ENCODE results near the gene NMNAT2. TPM values are rescaled to one million over a fixed set of nuclear protein-coding genes. Genes with fewer than 3 reads are reported as not detected.

The NMNAT2 gene
- total RNA-seq, 2 donors from 2014 or later, result 1.7 to 5.1 TPM

- no peaks in the 10 kb centered on the region for H3K9me3 ChIP-seq (ENCODE audit: control insufficient read depth, low read length)
- Mint-ChIP-seq H3K9me3 (no peaks in the 10 kb centered on the region), H3K4me1 (peaks cover 2% of the 10 kb centered on the region), H3K4me3 (no peak overlapping the region), H3K36me3 (ENCODE audit: low read depth) (no peaks in the 10 kb centered on the region), H3K27ac (no peak overlapping the region), H3K27me3 (ENCODE audit: insufficient read depth) (no peaks in the 10 kb centered on the region)
- H3K27me3 ChIP-seq (ENCODE audit: control insufficient read depth, insufficient read depth, low read length, poor library complexity, severe bottlenecking), result no peaks in the 10 kb centered on the region
- H3K4me1 ChIP-seq (ENCODE audit: control insufficient read depth, insufficient read depth, low read length), result no peaks in the 10 kb centered on the region
- WGBS, 2 experiments (ENCODE audit: insufficient coverage in 1 of 2, insufficient read length in 1 of 2), result 57% methylated on average over 1 of the region's 1 CpG; no CpG with 5 or more reads in 1 of the 2 experiments
- no peak overlapping the region for H3K4me3 ChIP-seq (ENCODE audit: low read length)
- TF ChIP-seq CTCF (conservative IDR thresholded peaks at IDR 0.05), result no peak
- no peak overlapping the region for H3K27ac ChIP-seq (ENCODE audit: low read depth, low read length)
- H3K36me3 ChIP-seq (ENCODE audit: control insufficient read depth, insufficient read depth, low read length), result no peaks in the 10 kb centered on the region
- no peak overlapping the region for H3K9ac ChIP-seq (ENCODE audit: extremely low read depth, low read length, poor library complexity, severe bottlenecking)
- no peak for DNase-seq
Observed at GRCh38 chr1:183443466-183443865, 25.3 kb upstream of the NMNAT2 start.

DNA sequence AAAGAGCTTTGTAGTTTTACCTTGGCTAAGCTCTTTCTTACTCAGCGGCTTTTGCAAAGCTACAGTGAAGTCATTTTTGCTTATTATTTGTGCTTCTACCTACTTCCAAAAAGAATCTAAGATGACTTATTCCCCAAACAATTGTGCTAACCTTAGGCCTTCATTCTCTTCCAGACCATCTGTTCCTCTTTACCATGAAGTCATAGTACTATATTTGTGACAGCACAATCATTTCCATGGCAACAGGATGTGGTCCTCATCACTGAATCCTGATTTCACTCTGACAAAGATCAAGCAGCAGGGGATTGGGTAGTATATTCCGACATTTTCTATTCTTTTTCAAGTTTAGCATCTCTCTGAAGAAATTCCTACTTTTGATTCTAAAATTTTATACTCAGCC lies 24.8 kb upstream of the NMNAT2 start:
- no peaks in the 10 kb centered on the region for H3K36me3 ChIP-seq (ENCODE audit: control insufficient read depth, insufficient read depth, low read length)
- peaks cover 2% of the 10 kb centered on the region for H3K4me1 Mint-ChIP-seq
- no peaks in the 10 kb centered on the region for H3K9me3 Mint-ChIP-seq
- no peak overlapping the region for H3K9ac ChIP-seq (ENCODE audit: extremely low read depth, low read length, poor library complexity, severe bottlenecking)
- H3K4me1 ChIP-seq (ENCODE audit: control insufficient read depth, insufficient read depth, low read length), result no peaks in the 10 kb centered on the region
- H3K36me3 Mint-ChIP-seq (ENCODE audit: low read depth), result no peaks in the 10 kb centered on the region
- no peak overlapping the region for H3K27ac ChIP-seq (ENCODE audit: low read depth, low read length)
- H3K4me3 ChIP-seq (ENCODE audit: low read length), result no peak overlapping the region
- no peak for TF ChIP-seq CTCF (conservative IDR thresholded peaks at IDR 0.05)
- no peak overlapping the region for H3K4me3 Mint-ChIP-seq
- WGBS, 2 experiments (ENCODE audit: insufficient coverage in 1 of 2, insufficient read length in 1 of 2), result 94% methylated on average over 2 of the region's 2 CpGs
- H3K27me3 ChIP-seq (ENCODE audit: control insufficient read depth, insufficient read depth, low read length, poor library complexity, severe bottlenecking), result no peaks in the 10 kb centered on the region
- H3K27me3 Mint-ChIP-seq (ENCODE audit: insufficient read depth), result no peaks in the 10 kb centered on the region
- DNase-seq, result no peak
- H3K27ac Mint-ChIP-seq, result no peak overlapping the region
- H3K9me3 ChIP-seq (ENCODE audit: control insufficient read depth, low read length), result no peaks in the 10 kb centered on the region

GRCh38 chr1:183438060-183438459 lies 19.9 kb upstream of the NMNAT2 start:
- Histone ChIP-seq H3K36me3 (ENCODE audit: control insufficient read depth, insufficient read depth, low read length) (no peaks in the 10 kb centered on the region), H3K9ac (ENCODE audit: extremely low read depth, low read length, poor library complexity, severe bottlenecking) (no peak overlapping the region), H3K27me3 (ENCODE audit: control insufficient read depth, insufficient read depth, low read length, poor library complexity, severe bottlenecking) (no peaks in the 10 kb centered on the region), H3K9me3 (ENCODE audit: control insufficient read depth, low read length) (no peaks in the 10 kb centered on the region), H3K27ac (ENCODE audit: low read depth, low read length) (no peak overlapping the region), H3K4me1 (ENCODE audit: control insufficient read depth, insufficient read depth, low read length) (no peaks in the 10 kb centered on the region), H3K4me3 (ENCODE audit: low read length) (no peak overlapping the region)
- WGBS, 2 experiments (ENCODE audit: insufficient coverage in 1 of 2, insufficient read length in 1 of 2), result no CpG with 5 or more reads among the region's 2 CpGs
- Mint-ChIP-seq H3K4me3 (no peak overlapping the region), H3K4me1 (no peaks in the 10 kb centered on the region), H3K9me3 (no peaks in the 10 kb centered on the region), H3K27me3 (ENCODE audit: insufficient read depth) (no peaks in the 10 kb centered on the region), H3K27ac (no peak overlapping the region), H3K36me3 (ENCODE audit: low read depth) (no peaks in the 10 kb centered on the region)
- no peak for TF ChIP-seq CTCF (conservative IDR thresholded peaks at IDR 0.05)
- no peak for DNase-seq
